ENCODE measurements around the gene AMDHD2. TPM values are rescaled to one million over a fixed set of nuclear protein-coding genes. Genes with fewer than 3 reads are reported as not detected.
"Not testable (repeated sequence)": the region's sequence is repeated elsewhere in the genome, so short reads cannot be mapped to it uniquely, and the experiment has no call there.

Gene AMDHD2
- total and polyA plus RNA-seq, 7 donors, result 5.4 to 12.6 (median 9.4) TPM

- not testable (repeated sequence) for H3K9me3 ChIP-seq; H3K36me3 ChIP-seq (ENCODE audit: insufficient read depth in 1 of 2, low read depth in 1 of 2); H3K27me3 ChIP-seq (ENCODE audit: insufficient read depth in 3 of 3, low read length in 2 of 3); H3K4me3 ChIP-seq
- intact Hi-C loops (cut with DNase I), result loop anchor here in 1 of 2 donors (10.0 kb wide), 1 partner anchor 55 kb away; no protein-coding TSS in a partner anchor
- Histone ChIP-seq H3K27ac (peak overlapping the region; percentile 36), H3K4me1 (peaks cover 35% of the 10 kb centered on the region)
- TF ChIP-seq CTCF (IDR thresholded peaks at IDR 0.05), result peak; percentile 54
- ATAC-seq (peak in 1 of 4 donors; percentile 28), DNase-seq (peak; percentile 31 to 69)
- 41 to 51% (median 47%) methylated on average over 14 of the region's 14 CpGs for WGBS, 3 donors
Measured at GRCh38 chr16:2539845-2540458, 19.8 kb downstream of the AMDHD2 start.

- H3K27me3 ChIP-seq (ENCODE audit: insufficient read depth in 3 of 3, low read length in 2 of 3); H3K4me3 ChIP-seq; H3K27ac ChIP-seq; H3K36me3 ChIP-seq (ENCODE audit: insufficient read depth in 1 of 2, low read depth in 1 of 2); H3K9me3 ChIP-seq; DNase-seq; ATAC-seq; intact Hi-C loops (cut with DNase I): not testable (repeated sequence)
- peaks cover 35% of the 10 kb centered on the region for H3K4me1 ChIP-seq
- 51 to 62% (median 55%) methylated on average over 3 of the region's 4 CpGs for WGBS, 3 donors
Measured at GRCh38 chr16:2540912-2541311, 20.7 kb downstream of the AMDHD2 start.

- H3K27me3 ChIP-seq (ENCODE audit: insufficient read depth in 3 of 3, low read length in 2 of 3); H3K36me3 ChIP-seq (ENCODE audit: insufficient read depth in 1 of 2, low read depth in 1 of 2); H3K27ac ChIP-seq; H3K9me3 ChIP-seq; DNase-seq; H3K4me3 ChIP-seq; intact Hi-C loops (cut with DNase I): not testable (repeated sequence)
- ATAC-seq, result peak in 1 of 4 donors; percentile 10
- peaks cover 35% of the 10 kb centered on the region for H3K4me1 ChIP-seq
- 41 to 54% (median 44%) methylated on average over 5 to 6 of the region's 6 CpGs for WGBS, 3 donors
Measured at GRCh38 chr16:2541409-2541808, 21.2 kb downstream of the AMDHD2 start.

GRCh38 chr16:2543771-2544170, 23.6 kb downstream of the AMDHD2 start:
- H3K36me3 ChIP-seq (ENCODE audit: insufficient read depth in 1 of 2, low read depth in 1 of 2); ATAC-seq; intact Hi-C loops (cut with DNase I); H3K27me3 ChIP-seq (ENCODE audit: insufficient read depth in 3 of 3, low read length in 2 of 3); H3K9me3 ChIP-seq; H3K4me3 ChIP-seq; DNase-seq; H3K27ac ChIP-seq: not testable (repeated sequence)
- peaks cover 28% of the 10 kb centered on the region for H3K4me1 ChIP-seq
- WGBS, 3 donors, result 72 to 83% (median 83%) methylated on average over 14 of the region's 14 CpGs

GRCh38 chr16:2550283-2550878, 30.2 kb downstream of the AMDHD2 start:
- H3K27me3 ChIP-seq (ENCODE audit: insufficient read depth in 3 of 3, low read length in 2 of 3); H3K4me1 ChIP-seq; H3K36me3 ChIP-seq (ENCODE audit: insufficient read depth in 1 of 2, low read depth in 1 of 2); intact Hi-C loops (cut with DNase I); H3K4me3 ChIP-seq; H3K9me3 ChIP-seq; DNase-seq; H3K27ac ChIP-seq: not testable (repeated sequence)
- peak in 3 of 4 donors; percentile 31 to 58 (median 57) for ATAC-seq
- WGBS, 3 donors, result no CpG with 5 or more reads among the region's 14 CpGs

GRCh38 chr16:2551420-2551889, 31.3 kb downstream of the AMDHD2 start:
- WGBS, 3 donors, result 72 to 76% (median 75%) methylated on average over 10 to 11 of the region's 17 CpGs
- ATAC-seq; intact Hi-C loops (cut with DNase I); H3K36me3 ChIP-seq (ENCODE audit: insufficient read depth in 1 of 2, low read depth in 1 of 2); H3K27me3 ChIP-seq (ENCODE audit: insufficient read depth in 3 of 3, low read length in 2 of 3); H3K4me3 ChIP-seq; H3K9me3 ChIP-seq; H3K27ac ChIP-seq; H3K4me1 ChIP-seq: not testable (repeated sequence)
- DNase-seq, result peak in 1 of 2 donors; percentile 14

GRCh38 chr16:2554709-2555425, 34.7 kb downstream of the AMDHD2 start:
- H3K9me3 ChIP-seq; H3K36me3 ChIP-seq (ENCODE audit: insufficient read depth in 1 of 2, low read depth in 1 of 2); H3K27me3 ChIP-seq (ENCODE audit: insufficient read depth in 3 of 3, low read length in 2 of 3); DNase-seq; H3K4me1 ChIP-seq; H3K27ac ChIP-seq; H3K4me3 ChIP-seq; intact Hi-C loops (cut with DNase I): not testable (repeated sequence)
- ATAC-seq, result peak in 1 of 4 donors; percentile 41
- WGBS, 3 donors, result no CpG with 5 or more reads among the region's 13 CpGs

GRCh38 chr16:2557150-2557549, 37.0 kb downstream of the AMDHD2 start:
- H3K9me3 ChIP-seq; H3K27me3 ChIP-seq (ENCODE audit: insufficient read depth in 3 of 3, low read length in 2 of 3); H3K36me3 ChIP-seq (ENCODE audit: insufficient read depth in 1 of 2, low read depth in 1 of 2); H3K4me3 ChIP-seq; H3K4me1 ChIP-seq; H3K27ac ChIP-seq; intact Hi-C loops (cut with DNase I): not testable (repeated sequence)
- WGBS, 3 donors, result 38 to 65% methylated on average over 4 to 6 of the region's 15 CpGs; no CpG with 5 or more reads in 1 of the 3 donors
- ATAC-seq (peak; percentile 48 to 75 (median 64)), DNase-seq (peak in 1 of 2 donors; percentile 67)

- ATAC-seq, result peak in 1 of 4 donors; percentile 2
- H3K4me3 ChIP-seq; H3K27ac ChIP-seq; H3K4me1 ChIP-seq; H3K27me3 ChIP-seq (ENCODE audit: insufficient read depth in 3 of 3, low read length in 2 of 3); H3K9me3 ChIP-seq; intact Hi-C loops (cut with DNase I); H3K36me3 ChIP-seq (ENCODE audit: insufficient read depth in 1 of 2, low read depth in 1 of 2): not testable (repeated sequence)
- DNase-seq, result peak in 1 of 2 donors; percentile 12
- WGBS, 3 donors, result 63 to 87% (median 75%) methylated on average over 6 to 9 of the region's 17 CpGs
Measured at GRCh38 chr16:2560131-2560797, 40.1 kb downstream of the AMDHD2 start.

All from psoas muscle (tissue), 8 donors.